MM.1S (cell line): ENCODE measurements around the gene MADD.

Experiments used
- CTCF ChIP-seq: fragments of 300-600 bp; sonication (generic); IDR thresholded peaks from 2 replicates; pipeline ENCODE4 v1.5.1; 2016; ENCODE audit warnings: antibody characterized with exemption, low read length, mixed read lengths
- EZH2phosphoT487 ChIP-seq: fragments of 300-600 bp; sonication (generic); IDR thresholded peaks from 2 replicates; pipeline ENCODE4 v1.6.1; 2018; ENCODE audit warnings: antibody characterized with exemption, low read length

GRCh38 chr11:47239852-47240251 is 30.1 kb upstream of the MADD start:
- TF ChIP-seq CTCF (no peak), EZH2phosphoT487 (no peak)
